HG03432 (cell line): ENCODE data around the gene TSTD1.
"Not testable (repeated sequence)": the region's sequence is repeated elsewhere in the genome, so short reads cannot be mapped to it uniquely, and the experiment has no call there.

Source experiments
- ATAC-seq: cut with Tn5 transposase; IDR thresholded peaks from one replicate; pipeline ENCODE4 v1.9.1; 2021; ENCODE audit warnings: mild to moderate bottlenecking, moderate library complexity; ENCODE audit not compliant: unreplicated experiment

The TSTD1 gene

DNA sequence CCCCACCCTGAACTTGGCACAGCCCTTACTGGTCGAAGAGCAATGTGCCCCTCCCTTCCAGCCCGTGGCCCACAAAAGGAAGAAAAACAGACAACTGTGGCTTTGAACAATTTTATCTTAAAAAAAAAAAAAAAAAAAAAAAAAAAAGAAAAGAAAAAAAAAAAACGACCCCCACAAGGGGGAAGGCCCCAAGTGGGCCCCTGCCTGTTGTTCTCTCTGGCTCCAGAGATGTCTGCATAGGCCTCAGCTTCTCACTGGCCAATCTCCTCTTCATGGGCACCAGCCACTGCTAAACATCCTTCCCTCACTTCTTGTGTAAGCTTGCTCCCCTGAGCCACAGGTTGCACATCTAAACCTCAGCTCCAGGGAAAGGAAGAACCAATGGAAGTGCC is 386 bp upstream of the TSTD1 start:
- no peak for ATAC-seq

GRCh38 chr1:161037661-161038522 is 872 bp downstream of the TSTD1 start:
- ATAC-seq, result no peak

DNA sequence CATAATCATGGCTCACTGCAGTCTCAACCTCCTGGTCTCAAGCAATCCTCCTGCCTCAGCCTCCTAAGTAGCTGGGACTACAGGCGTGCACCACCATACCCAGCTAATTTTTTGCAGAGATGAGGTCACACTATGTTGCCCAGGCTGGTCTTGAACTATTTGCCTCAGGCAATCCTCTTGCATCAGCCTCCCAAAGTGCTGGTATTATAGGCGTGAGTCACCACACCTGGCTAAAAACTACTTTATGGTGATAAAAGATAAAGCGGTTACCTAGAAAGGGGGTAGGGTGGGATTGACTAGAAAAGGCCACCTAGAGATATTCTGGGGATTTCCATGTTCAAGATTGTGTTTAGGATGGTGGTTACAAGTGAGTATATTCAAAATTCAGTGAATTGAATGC is 5.0 kb downstream of the TSTD1 start:
- no peak for ATAC-seq

DNA sequence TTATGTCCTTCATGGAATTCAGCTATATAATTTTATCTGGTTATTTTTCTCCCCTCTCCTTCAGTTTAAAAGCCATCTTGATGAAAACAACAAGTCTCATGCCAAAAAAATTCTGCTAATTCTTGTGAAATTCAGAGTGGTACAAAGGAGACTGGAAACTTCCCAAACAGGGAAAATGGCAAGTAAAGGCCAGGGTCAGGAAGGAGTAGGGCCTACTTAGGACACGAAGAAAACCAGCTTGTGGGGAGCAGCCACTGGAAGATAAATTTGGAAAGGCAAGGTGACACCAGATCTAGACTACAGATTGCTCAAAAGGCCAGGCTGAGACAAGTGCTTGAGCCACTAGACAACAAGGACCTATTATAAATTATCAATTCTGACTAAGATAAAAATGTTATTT is 6.4 kb downstream of the TSTD1 start:
- ATAC-seq, result no peak

DNA sequence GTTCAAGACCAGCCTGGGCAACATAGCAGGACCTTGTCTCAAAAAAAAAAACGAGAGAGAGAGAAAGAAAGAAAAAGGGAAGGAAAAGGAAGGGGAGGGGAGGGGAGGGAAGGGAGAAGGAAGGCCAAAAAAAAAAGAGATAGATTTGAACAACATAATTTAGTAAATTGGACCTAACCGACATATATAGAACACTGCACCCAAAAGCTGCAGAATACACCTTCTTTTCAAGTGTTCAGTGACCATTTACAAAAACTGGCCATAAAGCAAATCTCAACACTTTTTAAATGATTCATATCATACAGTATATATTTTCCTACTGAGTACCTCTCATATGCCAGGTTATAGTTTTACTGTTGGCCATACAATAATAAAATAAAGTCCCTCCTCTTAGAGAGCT is 6.9 kb downstream of the TSTD1 start:
- ATAC-seq, result no peak

DNA sequence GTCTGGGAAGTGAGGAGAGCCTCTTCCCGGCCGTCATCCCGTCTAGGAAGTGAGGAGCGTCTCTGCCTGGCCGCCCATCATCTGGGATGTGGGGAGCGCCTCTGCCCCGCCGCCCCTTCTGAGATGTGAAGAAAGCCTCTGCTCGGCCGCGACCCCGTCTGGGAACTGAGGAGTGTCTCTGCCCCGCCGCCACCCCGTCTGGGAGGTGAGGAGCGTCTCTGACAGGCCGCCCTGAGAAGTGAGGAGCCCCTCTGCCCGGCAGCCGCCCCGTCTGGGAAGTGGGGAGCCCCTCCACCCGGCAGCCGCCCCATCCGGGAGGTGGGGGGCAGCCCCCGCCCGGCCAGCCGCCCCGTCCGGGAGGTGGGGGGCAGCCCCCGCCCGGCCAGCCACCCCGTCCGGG is 9.3 kb downstream of the TSTD1 start:
- not testable (repeated sequence) for ATAC-seq

GRCh38 chr1:161026954-161027353 is 11.8 kb downstream of the TSTD1 start:
- not testable (repeated sequence) for ATAC-seq

DNA sequence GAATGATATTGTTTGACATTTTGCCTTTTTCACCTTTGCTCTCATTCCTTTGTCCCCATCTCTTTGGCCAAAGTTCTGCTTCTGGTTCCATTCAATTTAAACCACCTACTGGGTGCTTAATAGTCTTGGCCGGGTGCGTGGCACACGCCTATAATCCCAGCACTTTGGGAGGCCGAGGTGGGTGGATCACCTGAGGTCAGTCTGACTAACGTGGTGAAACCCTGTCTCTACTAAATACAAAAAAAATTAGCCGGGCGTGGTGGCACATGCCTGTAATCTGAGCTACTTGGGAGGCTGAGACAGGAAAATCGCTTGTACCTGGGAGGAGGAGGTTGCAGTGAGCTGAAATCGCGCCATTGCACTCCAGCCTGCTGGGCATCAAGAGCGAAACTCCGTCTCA is 16.3 kb downstream of the TSTD1 start:
- not testable (repeated sequence) for ATAC-seq

DNA sequence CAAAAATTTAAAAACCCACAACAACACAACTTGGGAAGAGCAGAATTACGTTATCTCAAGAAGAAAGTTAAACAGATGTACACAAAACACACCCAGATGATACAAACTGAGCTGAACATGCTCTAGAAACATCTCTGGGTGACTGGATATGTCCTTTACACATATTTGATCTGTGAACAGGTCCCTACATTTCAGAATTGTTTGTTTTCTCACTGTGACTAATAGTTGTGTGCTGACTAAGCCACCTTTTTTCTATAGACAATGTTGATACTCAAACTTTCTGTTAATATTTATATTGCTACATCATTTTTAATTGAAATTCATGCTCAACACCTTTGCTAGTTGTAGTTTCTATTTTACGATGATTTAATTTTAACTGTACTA is 16.8 kb downstream of the TSTD1 start:
- ATAC-seq, result no peak

DNA sequence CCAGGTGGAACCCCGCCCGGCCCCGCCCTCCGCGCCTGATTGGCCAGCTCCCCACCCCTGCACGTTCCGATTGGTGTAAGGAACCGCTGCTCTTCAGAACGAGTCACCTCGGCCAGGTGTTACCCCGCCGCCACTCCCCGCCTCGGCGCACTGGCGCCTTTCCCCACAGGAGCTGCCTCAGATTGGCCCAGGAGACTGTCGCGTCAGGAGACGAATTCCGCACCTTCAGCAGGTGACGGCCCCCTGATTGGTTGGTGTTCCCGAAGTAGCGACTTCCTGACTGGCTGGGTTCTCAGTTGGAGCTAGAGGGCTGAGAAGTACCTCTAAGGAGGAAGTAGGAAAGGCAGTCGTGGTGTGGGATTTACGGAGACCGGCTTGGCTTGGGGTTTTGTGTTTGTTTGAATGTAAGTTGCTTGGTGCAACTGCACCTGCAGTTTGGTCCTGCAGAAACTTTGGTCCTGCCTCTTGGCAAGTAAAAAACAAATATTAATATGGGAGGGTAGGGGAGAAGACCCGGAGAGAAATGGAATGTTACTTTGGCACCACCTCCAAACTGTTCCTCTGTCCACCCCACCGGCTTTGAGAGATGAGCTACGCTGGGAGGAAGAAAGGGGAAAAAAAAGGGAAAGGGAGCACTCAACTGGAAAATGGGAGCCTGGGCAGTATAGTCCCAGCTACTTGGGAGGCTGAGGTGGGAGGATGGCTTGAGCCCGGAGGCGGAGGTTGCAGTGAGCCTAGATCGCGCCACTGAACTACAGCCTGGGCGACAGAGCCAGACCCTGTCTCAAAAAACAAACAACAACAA is 17.4 kb downstream of the TSTD1 start:
- peak; percentile 91 for ATAC-seq

- peak; percentile 51 for ATAC-seq
Observed at GRCh38 chr1:161020509-161021164, 18.1 kb downstream of the TSTD1 start, which contains the start of gene F11R. F11R (minus strand) TSS chr1:161021152; CDS start chr1:161021073, 79 bp downstream.

DNA sequence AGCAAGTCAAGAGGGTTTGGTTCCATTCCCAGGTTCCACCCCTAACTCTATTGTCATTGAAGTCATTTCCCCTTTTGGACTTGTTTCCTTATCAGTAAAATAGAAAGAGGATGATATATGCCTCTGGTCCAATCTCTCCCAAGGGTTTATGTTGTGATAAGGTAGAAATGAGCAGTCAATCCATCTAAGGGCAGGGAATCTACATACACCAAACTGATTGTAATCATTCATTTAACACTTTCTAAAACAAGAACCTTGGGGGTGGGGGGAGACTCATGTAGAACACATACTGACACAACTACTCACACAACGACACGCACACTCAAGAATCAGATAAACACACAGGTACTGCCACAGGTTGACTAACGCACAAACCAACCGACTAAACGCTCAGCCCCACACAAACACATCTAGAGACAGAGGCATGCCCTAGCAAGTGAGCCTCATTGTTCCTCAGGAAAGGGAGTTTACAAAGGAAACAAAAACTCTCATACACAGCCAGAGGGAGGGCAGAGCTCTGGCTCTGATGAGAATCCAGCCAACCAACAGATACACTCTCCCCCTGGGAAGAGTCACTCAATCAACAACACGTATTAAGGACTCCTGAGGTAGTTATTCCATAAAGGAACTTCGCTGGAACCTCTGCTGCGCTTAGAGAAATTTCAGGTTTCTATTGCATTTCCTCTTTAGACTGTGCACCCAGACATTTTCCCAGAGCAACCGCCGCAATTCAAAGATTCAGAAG is 18.8 kb downstream of the TSTD1 start:
- ATAC-seq, result no peak

- not testable (repeated sequence) for ATAC-seq
Observed at GRCh38 chr1:161019111-161019660, 19.6 kb downstream of the TSTD1 start.

- no peak for ATAC-seq
Observed at GRCh38 chr1:161018631-161018930, 20.2 kb downstream of the TSTD1 start.

GRCh38 chr1:161017756-161018630 is 20.8 kb downstream of the TSTD1 start:
- ATAC-seq, result no peak

GRCh38 chr1:161017181-161017580 is 21.6 kb downstream of the TSTD1 start:
- not testable (repeated sequence) for ATAC-seq

DNA sequence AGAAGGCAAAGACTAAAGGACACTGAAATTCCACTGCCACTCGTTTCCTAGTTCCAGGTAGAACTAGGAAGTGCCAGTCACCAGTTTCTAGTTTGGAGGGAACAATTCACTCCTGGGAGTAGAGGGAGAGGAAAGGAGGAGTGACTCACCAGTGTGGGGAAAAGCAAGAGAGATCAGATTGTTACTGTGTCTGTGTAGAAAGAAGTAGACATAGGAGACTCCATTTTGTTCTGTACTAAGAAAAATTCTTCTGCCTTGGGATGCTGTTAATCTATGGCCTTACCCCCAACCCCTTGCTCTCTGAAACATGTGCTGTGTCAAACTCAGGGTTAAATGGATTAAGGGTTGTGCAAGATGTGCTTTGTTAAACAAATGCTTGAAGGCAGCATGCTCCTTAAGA is 22.1 kb downstream of the TSTD1 start:
- ATAC-seq, result not testable (repeated sequence)

GRCh38 chr1:161013488-161014230 is 25.1 kb downstream of the TSTD1 start:
- peak; percentile 94 for ATAC-seq

- ATAC-seq, result no peak
Observed at GRCh38 chr1:161013131-161013487, 25.7 kb downstream of the TSTD1 start.
